A204.1 (cell line): ENCODE data around the gene ILDR2.

ENCODE experiments used
- FAIRE-seq: peaks from 2 replicates; lab custom pipeline; 2012; peaks lifted over from hg19 to GRCh38; lab: Jason Lieb, UNC

The ILDR2 gene

GRCh38 chr1:166969074-166969677 lies 6.2 kb downstream of the ILDR2 start:
- no peak for FAIRE-seq

- FAIRE-seq, result no peak
Observed at GRCh38 chr1:166960858-166961474, 14.4 kb downstream of the ILDR2 start.

GRCh38 chr1:166956872-166957271 lies 18.5 kb downstream of the ILDR2 start:
- FAIRE-seq, result no peak

GRCh38 chr1:166956057-166956850 lies 19.1 kb downstream of the ILDR2 start:
- no peak for FAIRE-seq

- no peak for FAIRE-seq
Observed at GRCh38 chr1:166953491-166953890, 21.8 kb downstream of the ILDR2 start.

- FAIRE-seq, result no peak
Observed at GRCh38 chr1:166952002-166952746, 23.2 kb downstream of the ILDR2 start.

GRCh38 chr1:166951050-166951449 lies 24.3 kb downstream of the ILDR2 start:
- no peak for FAIRE-seq

GRCh38 chr1:166950156-166950555 lies 25.2 kb downstream of the ILDR2 start:
- no peak for FAIRE-seq

GRCh38 chr1:166948856-166949350 lies 26.4 kb downstream of the ILDR2 start:
- no peak for FAIRE-seq

GRCh38 chr1:166947398-166948043 lies 27.8 kb downstream of the ILDR2 start:
- no peak for FAIRE-seq

- no peak for FAIRE-seq
Observed at GRCh38 chr1:166944186-166944967, 31.0 kb downstream of the ILDR2 start.

GRCh38 chr1:166939741-166940375 lies 35.5 kb downstream of the ILDR2 start:
- FAIRE-seq, result no peak

- FAIRE-seq, result no peak
Observed at GRCh38 chr1:166937962-166938361, 37.4 kb downstream of the ILDR2 start.

- FAIRE-seq, result no peak
Observed at GRCh38 chr1:166937329-166937728, 38.0 kb downstream of the ILDR2 start.

- FAIRE-seq, result no peak
Observed at GRCh38 chr1:166933633-166934032, 41.7 kb downstream of the ILDR2 start.

- no peak for FAIRE-seq
Observed at GRCh38 chr1:166933140-166933539, 42.2 kb downstream of the ILDR2 start.

- FAIRE-seq, result no peak
Observed at GRCh38 chr1:166929911-166930310, 45.4 kb downstream of the ILDR2 start.

- no peak for FAIRE-seq
Observed at GRCh38 chr1:166927701-166928100, 47.6 kb downstream of the ILDR2 start.

GRCh38 chr1:166925810-166926478 lies 49.4 kb downstream of the ILDR2 start:
- no peak for FAIRE-seq
